ENCODE data around the gene PEX1. TPM values are rescaled to one million over a fixed set of nuclear protein-coding genes. Genes with fewer than 3 reads are reported as not detected.
"Not testable (repeated sequence)": the region's sequence is repeated elsewhere in the genome, so short reads cannot be mapped to it uniquely, and the experiment has no call there.

The PEX1 gene
- total RNA-seq (2014; rRNA removed; shearing (Covaris generic)): 8.4 and 8.7 TPM in 2 replicates

- DNase-seq (ENCODE audit: low read depth): peak; percentile 99
Measured at GRCh38 chr7:92528188-92528957, at the start of gene PEX1, which contains the start of gene RBM48. TSS of gene PEX1 (minus strand) at chr7:92528520. CDS start at chr7:92528435, 85 bp downstream. TSS of gene RBM48 (plus strand) at chr7:92528795. CDS start at chr7:92528814, 19 bp downstream.

GRCh38 chr7:92576296-92576695 is 48.0 kb upstream of the PEX1 start:
- DNase-seq (ENCODE audit: low read depth): no peak

- DNase-seq (ENCODE audit: low read depth): no peak
Measured at GRCh38 chr7:92569137-92569536, 40.8 kb upstream of the PEX1 start.

- DNase-seq (ENCODE audit: low read depth): no peak
Measured at GRCh38 chr7:92567460-92567859, 39.1 kb upstream of the PEX1 start.

GRCh38 chr7:92563345-92563744 is 35.0 kb upstream of the PEX1 start:
- no peak for DNase-seq (ENCODE audit: low read depth)

- DNase-seq (ENCODE audit: low read depth): no peak
Measured at GRCh38 chr7:92560602-92561001, 32.3 kb upstream of the PEX1 start.

- no peak for DNase-seq (ENCODE audit: low read depth)
Measured at GRCh38 chr7:92557808-92558362, 29.6 kb upstream of the PEX1 start.

GRCh38 chr7:92557249-92557648 is 28.9 kb upstream of the PEX1 start:
- DNase-seq (ENCODE audit: low read depth): no peak

- DNase-seq (ENCODE audit: low read depth): no peak
Measured at GRCh38 chr7:92550194-92550593, 21.9 kb upstream of the PEX1 start.

GRCh38 chr7:92547579-92547978 is 19.3 kb upstream of the PEX1 start:
- no peak for DNase-seq (ENCODE audit: low read depth)

- no peak for DNase-seq (ENCODE audit: low read depth)
Measured at GRCh38 chr7:92546856-92547497, 18.7 kb upstream of the PEX1 start.

- not testable (repeated sequence) for DNase-seq (ENCODE audit: low read depth)
Measured at GRCh38 chr7:92545116-92545515, 16.8 kb upstream of the PEX1 start.

GRCh38 chr7:92543542-92543941 is 15.2 kb upstream of the PEX1 start:
- DNase-seq (ENCODE audit: low read depth): not testable (repeated sequence)

GRCh38 chr7:92534572-92534971 is 6.3 kb upstream of the PEX1 start:
- no peak for DNase-seq (ENCODE audit: low read depth)

- DNase-seq (ENCODE audit: low read depth): no peak
Measured at GRCh38 chr7:92528958-92529264, 591 bp upstream of the PEX1 start.

GRCh38 chr7:92527300-92528187 is 776 bp downstream of the PEX1 start:
- DNase-seq (ENCODE audit: low read depth): peak; percentile 57

- DNase-seq (ENCODE audit: low read depth): no peak
Measured at GRCh38 chr7:92523110-92523509, 5.2 kb downstream of the PEX1 start.

GRCh38 chr7:92520024-92520423 is 8.3 kb downstream of the PEX1 start:
- no peak for DNase-seq (ENCODE audit: low read depth)

- no peak for DNase-seq (ENCODE audit: low read depth)
Measured at GRCh38 chr7:92517631-92518030, 10.7 kb downstream of the PEX1 start.

- DNase-seq (ENCODE audit: low read depth): no peak
Measured at GRCh38 chr7:92513167-92513902, 15.0 kb downstream of the PEX1 start.

- DNase-seq (ENCODE audit: low read depth): no peak
Measured at GRCh38 chr7:92508946-92509345, 19.4 kb downstream of the PEX1 start.

Data from Daoy (cell line).